Measurements from ENCODE around the gene ST3GAL4. TPM values are rescaled to one million over a fixed set of nuclear protein-coding genes. Genes with fewer than 3 reads are reported as not detected.

ST3GAL4 gene
- total and polyA plus RNA-seq, 10 of the 15 experiments (the other 5 are each of a cell fraction or from before 2014, with no cell fraction given) = 3.8 to 8.1 (median 6.5) TPM; not detected in 2

DNA sequence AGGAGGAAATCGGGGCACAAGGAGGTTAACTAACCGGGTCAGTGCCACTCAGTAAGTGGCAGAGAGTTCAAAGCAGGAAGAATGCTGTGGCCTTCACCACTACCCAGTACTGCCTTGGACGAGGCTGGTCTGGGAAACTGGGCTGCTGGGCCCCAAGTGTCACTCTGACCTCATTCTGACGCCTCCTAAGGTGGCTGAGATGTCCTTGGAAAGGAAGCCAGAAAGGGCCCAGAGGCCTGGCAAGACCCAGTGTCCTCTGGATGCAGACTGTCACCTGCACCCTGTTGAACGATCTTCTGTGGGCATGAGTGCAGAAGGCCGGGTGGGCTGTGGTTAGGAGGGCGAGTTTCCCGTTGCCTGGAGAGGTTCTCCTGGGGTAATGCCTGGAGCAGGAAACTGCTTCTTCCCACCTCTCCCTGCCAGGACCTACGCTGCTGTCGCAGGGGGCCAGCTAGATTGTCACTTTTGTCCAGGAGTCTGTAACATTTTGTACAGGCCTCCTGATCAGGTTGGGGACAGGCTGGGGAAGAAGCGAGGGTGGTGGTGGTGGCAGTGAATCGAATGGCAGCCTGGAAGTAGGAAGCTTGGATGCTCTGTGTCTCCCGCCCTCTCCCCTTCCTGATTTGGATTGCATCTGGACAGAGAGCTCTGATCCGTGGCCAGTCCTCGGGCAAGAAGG lies 105.1 kb downstream of the ST3GAL4 start:
- 22% methylated on average over 15 of the region's 15 CpGs for WGBS (ENCODE audit: insufficient coverage, insufficient replicate concordance, low lambda C conversion rate, missing lambda C conversion rate)
- Histone ChIP-seq H3K9ac (ENCODE audit: control insufficient read depth, insufficient read depth, low read length) (no peak overlapping the region), H3K4me1 (ENCODE audit: control insufficient read depth, insufficient read depth, low read length) (peaks cover 8% of the 10 kb centered on the region), H3K36me3 (ENCODE audit: control insufficient read depth in 2 of 2, insufficient read depth in 2 of 2, low read length in 1 of 2) (no peaks in the 10 kb centered on the region), H3K27ac (ENCODE audit: control insufficient read depth, insufficient read depth) (no peak overlapping the region), H3K4me3 (no peak overlapping the region), H3K27me3 (replicated peaks in 1 of 2; ENCODE audit: control insufficient read depth in 2 of 2, insufficient read depth in 2 of 2, low read length in 1 of 2) (no peaks in the 10 kb centered on the region; a peak in 3 of 4 replicates), H2AFZ (ENCODE audit: control insufficient read depth, low read depth, low read length) (no peak overlapping the region), H3K9me3 (replicated peaks; ENCODE audit: control insufficient read depth, insufficient read depth, low read length) (no peaks in the 10 kb centered on the region; the same call in 2 of the 3 replicates), H3K4me2 (ENCODE audit: control insufficient read depth, insufficient read depth) (no peak overlapping the region), H4K20me1 (ENCODE audit: control insufficient read depth, insufficient read depth) (no peaks in the 10 kb centered on the region), H3K79me2 (ENCODE audit: control insufficient read depth, insufficient read depth, low read length) (no peaks in the 10 kb centered on the region)
- RAD21 ChIA-PET (ENCODE audit: unreplicated experiment) = no interaction called here
- ATAC-seq (no peak), FAIRE-seq (no peak), DNase-seq (ENCODE audit: low read depth, low spot score) (no peak)
- no TSS peak for BruUV-seq (replicated peaks)
- in situ Hi-C loops (cut with MboI) (no loop called here), intact Hi-C loops (cut with micrococcal nuclease; ENCODE audit: unreplicated experiment) (no loop called here)
- SMC1A ChIA-PET (ENCODE audit: uncharacterized antibody, unreplicated experiment) = no interaction called here
- CTCF ChIA-PET = interaction anchor here (2.7 kb wide), 1 partner anchor 20 kb away, joined by 14 read pairs; no protein-coding TSS in a partner anchor
- TF ChIP-seq ATF7 (IDR thresholded peaks at IDR 0.05; ENCODE audit: low read depth) (no peak), KLF5 (IDR thresholded peaks at IDR 0.05; ENCODE audit: partially characterized antibody) (no peak), NFYB (IDR thresholded peaks at IDR 0.05; ENCODE audit: insufficient read depth, low read depth, low read length) (no peak), ZNF274 (IDR thresholded peaks at IDR 0.05; ENCODE audit: insufficient read depth, insufficient read length) (no peak), RFX5 (IDR thresholded peaks at IDR 0.05; ENCODE audit: low read depth, low read length) (no peak), EED (IDR thresholded peaks at IDR 0.05; ENCODE audit: low read depth) (no peak), NFXL1 (IDR thresholded peaks at IDR 0.05; ENCODE audit: borderline replicate concordance) (no peak), FOXM1 (IDR thresholded peaks at IDR 0.05; ENCODE audit: low read depth, low read length) (no peak), PKNOX1 (IDR thresholded peaks at IDR 0.05) (no peak), ATF3 (IDR thresholded peaks at IDR 0.05; ENCODE audit: borderline replicate concordance, extremely low read depth, low read depth, low read length) (no peak), JUND (IDR thresholded peaks at IDR 0.05; ENCODE audit: low read depth, low read length) (no peak), IRF5 (IDR thresholded peaks at IDR 0.05; ENCODE audit: borderline replicate concordance) (no peak), REST (IDR thresholded peaks at IDR 0.05; ENCODE audit: low read depth, low read length) (no peak), TCF3 (IDR thresholded peaks at IDR 0.05; ENCODE audit: borderline replicate concordance, insufficient read depth, low read depth, low read length) (no peak)
- TF ChIP-seq, protein P1, sequence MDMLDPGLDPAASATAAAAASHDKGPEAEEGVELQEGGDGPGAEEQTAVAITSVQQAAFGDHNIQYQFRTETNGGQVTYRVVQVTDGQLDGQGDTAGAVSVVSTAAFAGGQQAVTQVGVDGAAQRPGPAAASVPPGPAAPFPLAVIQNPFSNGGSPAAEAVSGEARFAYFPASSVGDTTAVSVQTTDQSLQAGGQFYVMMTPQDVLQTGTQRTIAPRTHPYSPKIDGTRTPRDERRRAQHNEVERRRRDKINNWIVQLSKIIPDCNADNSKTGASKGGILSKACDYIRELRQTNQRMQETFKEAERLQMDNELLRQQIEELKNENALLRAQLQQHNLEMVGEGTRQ (IDR thresholded peaks at IDR 0.05; ENCODE audit: borderline replicate concordance, low read depth, low read length) = no peak
- POLR2A ChIA-PET = no interaction called here

Data from GM12878 (cell line).